Fibroblast of peridontal ligament (primary cell): ENCODE results near the gene PHACTR3.

Experiments used
- DNase-seq: peaks from one replicate; pipeline ENCODE4 v3.0.0-alpha.2; 2010; ENCODE audit errors: extremely low read depth

Gene PHACTR3

GRCh38 chr20:59751075-59751711 lies 146.9 kb downstream of the PHACTR3 start:
- peak; percentile 4 for DNase-seq

- no peak for DNase-seq
These were observed 147.8 kb downstream of the PHACTR3 start for GRCh38 chr20:59752101-59752586.

- DNase-seq: no peak
These were observed 148.5 kb downstream of the PHACTR3 start for GRCh38 chr20:59752704-59753460.

GRCh38 chr20:59753836-59754235 lies 149.5 kb downstream of the PHACTR3 start:
- no peak for DNase-seq

- no peak for DNase-seq
These were observed 150.2 kb downstream of the PHACTR3 start for GRCh38 chr20:59754551-59754950.

GRCh38 chr20:59756241-59756640 lies 151.9 kb downstream of the PHACTR3 start:
- no peak for DNase-seq

- no peak for DNase-seq
These were observed 159.7 kb downstream of the PHACTR3 start for GRCh38 chr20:59764037-59764436.

DNA sequence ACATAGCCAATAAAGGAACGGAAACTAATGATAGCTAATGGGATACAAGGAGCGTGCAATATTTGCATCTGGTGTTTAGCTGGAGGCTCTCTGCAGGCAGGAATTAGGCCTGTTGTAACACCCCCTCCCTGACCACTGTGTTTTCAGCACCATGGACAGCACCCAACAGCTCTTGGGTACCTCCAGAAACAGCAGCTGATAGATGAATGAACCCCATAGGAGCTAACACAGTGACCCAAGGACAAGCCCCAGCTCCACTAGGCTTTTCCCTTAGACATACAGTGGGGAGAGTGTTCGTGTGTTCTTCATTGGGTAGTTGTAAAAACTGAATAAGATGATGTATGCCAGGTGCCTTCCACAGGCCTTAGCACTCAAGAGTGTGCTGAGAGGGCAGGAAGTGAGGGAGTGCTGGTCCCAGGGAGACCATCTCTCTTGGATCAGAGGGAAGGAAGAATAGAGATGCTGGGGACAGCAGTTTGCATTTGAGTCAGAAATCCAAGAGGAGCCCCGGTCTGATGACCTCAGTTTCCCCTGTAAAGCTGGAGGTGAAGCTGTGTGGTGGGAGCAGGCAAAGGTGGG lies 161.3 kb downstream of the PHACTR3 start:
- no peak for DNase-seq

DNA sequence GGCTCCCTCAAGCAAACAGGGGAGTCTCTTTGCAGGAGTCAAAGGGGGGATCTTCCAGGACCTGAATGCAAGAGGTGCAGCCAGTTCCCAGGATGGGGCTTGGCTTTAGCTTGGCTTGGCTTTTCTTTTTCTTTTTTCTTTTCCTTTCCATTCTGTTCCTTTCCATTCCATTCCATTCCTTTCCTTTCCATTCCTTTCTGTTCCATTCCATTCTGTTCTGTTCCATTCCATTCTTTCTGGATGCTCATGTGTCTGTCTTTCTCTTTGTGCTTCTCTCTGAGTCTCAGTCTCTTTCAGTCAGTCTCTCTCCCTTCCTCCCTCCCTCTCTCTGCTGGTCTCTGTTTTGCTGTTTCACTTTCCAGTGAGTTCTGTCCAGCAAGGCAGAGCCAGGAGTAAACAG lies 163.3 kb downstream of the PHACTR3 start:
- DNase-seq: no peak

DNA sequence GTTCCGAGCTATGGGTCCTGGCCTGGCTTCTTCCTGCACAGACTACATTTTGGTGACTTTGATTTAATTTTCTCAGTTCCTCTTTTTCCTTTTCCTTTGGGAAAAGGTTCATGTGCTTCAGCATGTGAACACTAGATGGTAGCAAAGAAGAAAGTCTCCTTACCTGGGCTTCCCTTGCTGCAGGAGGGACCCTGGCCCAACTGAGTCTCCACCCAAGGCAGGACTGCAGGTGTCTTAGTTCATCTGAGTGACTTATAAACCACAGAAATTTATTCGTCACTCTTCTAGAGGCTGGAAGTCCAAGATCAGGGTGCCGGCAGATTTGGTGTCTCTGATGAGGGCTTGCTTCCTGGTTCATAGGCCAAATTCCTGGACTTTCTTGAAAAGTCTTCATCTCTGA lies 165.9 kb downstream of the PHACTR3 start:
- DNase-seq: no peak

DNA sequence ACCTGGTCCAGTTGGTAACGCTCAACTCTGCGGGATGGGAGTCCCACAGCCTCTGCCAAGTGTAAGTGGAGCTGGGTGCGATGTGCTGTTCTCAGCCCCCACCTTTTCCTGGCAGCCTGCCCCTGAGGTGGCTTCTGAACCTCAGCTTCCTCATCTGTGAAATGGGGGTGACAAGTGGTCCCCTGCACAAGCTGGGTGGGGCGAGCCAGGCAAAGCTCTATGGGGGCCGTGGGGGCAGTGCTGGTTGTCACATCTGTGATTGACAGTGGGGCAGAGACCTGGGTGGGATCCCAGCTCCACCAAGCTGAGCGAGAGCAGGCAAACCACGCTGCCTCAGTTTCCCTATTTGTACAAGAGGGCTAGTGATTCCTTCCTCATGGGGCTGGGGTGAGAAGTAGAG lies 166.5 kb downstream of the PHACTR3 start:
- no peak for DNase-seq

DNA sequence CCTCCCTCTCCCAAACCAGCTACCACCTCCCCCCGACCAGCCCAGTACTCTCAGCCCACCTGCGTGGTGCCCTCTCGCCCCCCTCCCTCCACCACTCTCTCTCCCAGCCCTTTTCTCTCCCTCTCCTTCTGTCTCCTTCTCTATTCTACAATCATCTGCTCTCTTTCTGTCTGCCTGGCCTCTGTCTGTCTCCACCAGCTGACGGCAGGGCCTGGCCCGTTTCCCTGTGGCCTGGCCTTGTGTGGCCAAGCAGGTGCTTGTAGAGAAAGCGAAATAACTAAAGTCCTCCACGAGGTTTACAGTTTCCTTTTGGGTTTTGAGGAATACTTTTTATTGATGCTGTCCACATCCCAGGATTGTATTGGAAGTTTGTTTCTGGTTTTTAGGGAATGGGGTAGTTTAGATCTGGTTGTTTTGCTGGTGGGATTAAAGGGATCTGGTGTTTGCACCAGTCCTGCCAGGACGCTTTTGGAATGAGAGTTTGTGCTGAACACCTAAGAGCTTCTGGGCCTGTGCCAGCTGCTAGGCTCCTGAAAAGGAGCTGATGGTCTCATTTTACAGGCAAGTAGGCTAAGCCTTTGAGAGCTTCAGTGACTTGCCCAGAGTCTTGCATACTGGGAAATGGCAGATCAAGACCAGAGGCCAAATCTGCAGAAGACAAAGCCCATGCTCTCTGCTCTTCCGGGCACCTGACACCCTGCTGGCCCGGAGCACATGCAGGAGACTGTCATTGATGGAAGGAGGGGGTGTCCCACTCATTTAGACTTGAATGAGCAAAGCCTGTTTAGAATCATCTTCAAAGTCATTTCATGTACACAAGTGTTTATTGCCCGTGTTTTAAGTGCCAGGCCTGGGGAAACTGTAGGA lies 167.4 kb downstream of the PHACTR3 start:
- DNase-seq: no peak

DNA sequence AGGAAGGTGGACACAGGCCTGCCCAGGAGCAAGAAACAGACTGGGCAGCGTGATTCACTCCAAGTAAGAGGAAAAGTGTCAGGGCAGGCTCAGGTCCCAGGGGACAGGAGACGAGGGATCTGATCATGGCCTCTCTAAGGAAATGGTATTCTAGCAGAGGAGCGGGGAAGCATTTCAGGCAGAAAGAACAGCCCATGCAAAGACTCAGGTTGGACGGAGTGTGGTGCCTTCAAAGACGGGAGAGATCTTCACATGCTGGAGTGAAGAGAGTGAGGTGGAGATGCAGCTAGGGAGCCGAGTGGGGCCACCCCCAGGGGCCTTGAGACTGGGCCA lies 168.0 kb downstream of the PHACTR3 start:
- no peak for DNase-seq

GRCh38 chr20:59772931-59773913 lies 168.9 kb downstream of the PHACTR3 start:
- no peak for DNase-seq

GRCh38 chr20:59774204-59774641 lies 169.9 kb downstream of the PHACTR3 start:
- no peak for DNase-seq

GRCh38 chr20:59774921-59775686 lies 170.8 kb downstream of the PHACTR3 start:
- DNase-seq: no peak

DNA sequence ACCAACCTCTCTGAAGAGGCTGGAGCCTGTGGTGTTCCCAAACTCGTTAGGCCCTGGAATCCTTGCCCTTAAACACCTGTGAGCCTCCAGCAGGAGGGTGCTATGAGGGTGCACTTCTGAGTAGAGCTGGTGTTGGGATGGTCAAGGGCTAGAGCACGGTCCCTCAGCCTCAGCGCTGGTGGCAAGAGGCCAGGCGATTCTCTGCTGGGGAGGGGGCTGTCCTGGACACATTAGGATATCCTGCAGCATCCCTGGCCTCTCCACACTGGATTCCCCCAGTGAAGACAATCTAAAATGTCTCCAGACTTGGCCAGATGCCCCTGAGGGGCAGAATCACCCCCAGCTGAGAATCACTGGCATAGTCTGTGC lies 171.3 kb downstream of the PHACTR3 start:
- DNase-seq: no peak

GRCh38 chr20:59776059-59776603 lies 171.8 kb downstream of the PHACTR3 start:
- DNase-seq: no peak

- no peak for DNase-seq
These were observed 172.4 kb downstream of the PHACTR3 start for GRCh38 chr20:59776626-59777330.
